DMS 273 (cell line): ENCODE data around the gene HOXB2.
A peak's percentile ranks its signal among the peaks of the same experiment; 100 is the strongest.

Experiments
- DNase-seq: peaks from one replicate; lab custom pipeline; 2025; ENCODE audit not compliant: unreplicated experiment; lab: John Stamatoyannopoulos, UW

The HOXB2 gene

GRCh38 chr17:48553826-48554225 is 8.9 kb upstream of the HOXB2 start:
- no peak for DNase-seq

GRCh38 chr17:48553190-48553547 is 8.3 kb upstream of the HOXB2 start:
- DNase-seq = no peak

- no peak for DNase-seq
Observed at GRCh38 chr17:48552466-48553189, 7.7 kb upstream of the HOXB2 start.

GRCh38 chr17:48551596-48552465 is 6.9 kb upstream of the HOXB2 start:
- DNase-seq = no peak

- DNase-seq = no peak
Observed at GRCh38 chr17:48551214-48551555, 6.3 kb upstream of the HOXB2 start.

- DNase-seq = no peak
Observed at GRCh38 chr17:48550502-48551213, 5.7 kb upstream of the HOXB2 start.

- DNase-seq = no peak
Observed at GRCh38 chr17:48549914-48550501, 5.1 kb upstream of the HOXB2 start.

- DNase-seq = no peak
Observed at GRCh38 chr17:48549281-48549630, 4.3 kb upstream of the HOXB2 start.

- DNase-seq = no peak
Observed at GRCh38 chr17:48548523-48549280, 3.8 kb upstream of the HOXB2 start.

- no peak for DNase-seq
Observed at GRCh38 chr17:48547808-48548522, 3.1 kb upstream of the HOXB2 start.

- DNase-seq = no peak
Observed at GRCh38 chr17:48546924-48547807, 2.3 kb upstream of the HOXB2 start.

GRCh38 chr17:48546137-48546923 is 1.4 kb upstream of the HOXB2 start:
- DNase-seq = no peak

GRCh38 chr17:48545539-48545938 is 630 bp upstream of the HOXB2 start:
- no peak for DNase-seq

- DNase-seq = no peak
Observed at GRCh38 chr17:48544349-48545021, 424 bp downstream of the HOXB2 start.

- no peak for DNase-seq
Observed at GRCh38 chr17:48543854-48544348, 1.0 kb downstream of the HOXB2 start.

- peak; percentile 23 for DNase-seq
Observed at GRCh38 chr17:48543107-48543853, 1.6 kb downstream of the HOXB2 start.

GRCh38 chr17:48542698-48543106 is 2.2 kb downstream of the HOXB2 start:
- DNase-seq = no peak
